ENCODE data around the gene GPR132. TPM values are rescaled to one million over a fixed set of nuclear protein-coding genes. Genes with fewer than 3 reads are reported as not detected.
A peak's percentile ranks its signal among the peaks of the same experiment; 100 is the strongest.

GPR132 gene
- total RNA-seq, 1 experiment from 2014 or later: 0.10 TPM

- intact Hi-C loops (cut with micrococcal nuclease): loop anchor here (2.0 to 5.0 kb wide), 2 partner anchors 73 to 89 kb away; partner anchors contain the start of gene NUDT14
- peaks cover 9% of the 10 kb centered on the region; the same call in 1 of the 2 replicates for H3K79me2 ChIP-seq (ENCODE audit: insufficient read depth, low read length)
- ChIA-PET RAD21 (ENCODE audit: low non-redundant PET in 1 of 2, low total read pairs in 2 of 2, uncharacterized antibody in 2 of 2, unreplicated experiment in 2 of 2) (no interaction called here), POLR2A (no interaction called here), CTCF (interaction anchor here (1.3 to 1.4 kb wide), 2 partner anchors 9 to 14 kb away, joined by 3 to 4 read pairs; no protein-coding TSS in a partner anchor)
- H3K4me3 ChIP-seq (replicated peaks in 1 of 2; ENCODE audit: low read depth in 1 of 2, low read length in 2 of 2): peak overlapping the region; percentile 72 to 87
- no peaks in the 10 kb centered on the region for H3K9me3 ChIP-seq (ENCODE audit: control insufficient read depth in 1 of 2, insufficient read depth in 1 of 2, low read depth in 1 of 2, low read length in 2 of 2)
- no TSS peak for BruUV-seq (replicated peaks)
- peak; percentile 77 for DNase-seq (ENCODE audit: low read depth, low spot score)
- H3K4me2 ChIP-seq (ENCODE audit: low read length): peak overlapping the region; percentile 86
- ATAC-seq: peak; percentile 68
- no peaks in the 10 kb centered on the region for H4K20me1 ChIP-seq (ENCODE audit: insufficient read depth)
- H3K36me3 ChIP-seq (ENCODE audit: control insufficient read depth in 1 of 2, insufficient read depth in 2 of 2, low read length in 2 of 2): no peaks in the 10 kb centered on the region
- no peaks in the 10 kb centered on the region for H3K27me3 ChIP-seq (ENCODE audit: insufficient read depth, low read length)
- peak overlapping the region; percentile 99 for H3K27ac ChIP-seq (ENCODE audit: low read depth, low read length)
- H3K4me1 ChIP-seq (ENCODE audit: control insufficient read depth in 1 of 2, insufficient read depth in 2 of 2, low read length in 2 of 2): peaks cover 53 to 64% of the 10 kb centered on the region in 2 experiments
- H2AFZ ChIP-seq (ENCODE audit: low read depth, low read length, poor library complexity, severe bottlenecking): no peak overlapping the region
- peak overlapping the region; percentile 95 for H3K9ac ChIP-seq (ENCODE audit: low read length)
- no peaks in the 10 kb centered on the region for H3K9me2 ChIP-seq (ENCODE audit: insufficient read depth)
- no peak for TF ChIP-seq ZNF274 (IDR thresholded peaks at IDR 0.05; ENCODE audit: low read depth, low read length)
- TF ChIP-seq EGR1 (IDR thresholded peaks at IDR 0.05; ENCODE audit: low read depth): no peak
- TF ChIP-seq, protein P1, sequence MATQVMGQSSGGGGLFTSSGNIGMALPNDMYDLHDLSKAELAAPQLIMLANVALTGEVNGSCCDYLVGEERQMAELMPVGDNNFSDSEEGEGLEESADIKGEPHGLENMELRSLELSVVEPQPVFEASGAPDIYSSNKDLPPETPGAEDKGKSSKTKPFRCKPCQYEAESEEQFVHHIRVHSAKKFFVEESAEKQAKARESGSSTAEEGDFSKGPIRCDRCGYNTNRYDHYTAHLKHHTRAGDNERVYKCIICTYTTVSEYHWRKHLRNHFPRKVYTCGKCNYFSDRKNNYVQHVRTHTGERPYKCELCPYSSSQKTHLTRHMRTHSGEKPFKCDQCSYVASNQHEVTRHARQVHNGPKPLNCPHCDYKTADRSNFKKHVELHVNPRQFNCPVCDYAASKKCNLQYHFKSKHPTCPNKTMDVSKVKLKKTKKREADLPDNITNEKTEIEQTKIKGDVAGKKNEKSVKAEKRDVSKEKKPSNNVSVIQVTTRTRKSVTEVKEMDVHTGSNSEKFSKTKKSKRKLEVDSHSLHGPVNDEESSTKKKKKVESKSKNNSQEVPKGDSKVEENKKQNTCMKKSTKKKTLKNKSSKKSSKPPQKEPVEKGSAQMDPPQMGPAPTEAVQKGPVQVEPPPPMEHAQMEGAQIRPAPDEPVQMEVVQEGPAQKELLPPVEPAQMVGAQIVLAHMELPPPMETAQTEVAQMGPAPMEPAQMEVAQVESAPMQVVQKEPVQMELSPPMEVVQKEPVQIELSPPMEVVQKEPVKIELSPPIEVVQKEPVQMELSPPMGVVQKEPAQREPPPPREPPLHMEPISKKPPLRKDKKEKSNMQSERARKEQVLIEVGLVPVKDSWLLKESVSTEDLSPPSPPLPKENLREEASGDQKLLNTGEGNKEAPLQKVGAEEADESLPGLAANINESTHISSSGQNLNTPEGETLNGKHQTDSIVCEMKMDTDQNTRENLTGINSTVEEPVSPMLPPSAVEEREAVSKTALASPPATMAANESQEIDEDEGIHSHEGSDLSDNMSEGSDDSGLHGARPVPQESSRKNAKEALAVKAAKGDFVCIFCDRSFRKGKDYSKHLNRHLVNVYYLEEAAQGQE (IDR thresholded peaks at IDR 0.05; ENCODE audit: low read depth): no peak
- no peak for TF ChIP-seq SP1 (IDR thresholded peaks at IDR 0.05; ENCODE audit: low read depth)
- TF ChIP-seq, protein P2, sequence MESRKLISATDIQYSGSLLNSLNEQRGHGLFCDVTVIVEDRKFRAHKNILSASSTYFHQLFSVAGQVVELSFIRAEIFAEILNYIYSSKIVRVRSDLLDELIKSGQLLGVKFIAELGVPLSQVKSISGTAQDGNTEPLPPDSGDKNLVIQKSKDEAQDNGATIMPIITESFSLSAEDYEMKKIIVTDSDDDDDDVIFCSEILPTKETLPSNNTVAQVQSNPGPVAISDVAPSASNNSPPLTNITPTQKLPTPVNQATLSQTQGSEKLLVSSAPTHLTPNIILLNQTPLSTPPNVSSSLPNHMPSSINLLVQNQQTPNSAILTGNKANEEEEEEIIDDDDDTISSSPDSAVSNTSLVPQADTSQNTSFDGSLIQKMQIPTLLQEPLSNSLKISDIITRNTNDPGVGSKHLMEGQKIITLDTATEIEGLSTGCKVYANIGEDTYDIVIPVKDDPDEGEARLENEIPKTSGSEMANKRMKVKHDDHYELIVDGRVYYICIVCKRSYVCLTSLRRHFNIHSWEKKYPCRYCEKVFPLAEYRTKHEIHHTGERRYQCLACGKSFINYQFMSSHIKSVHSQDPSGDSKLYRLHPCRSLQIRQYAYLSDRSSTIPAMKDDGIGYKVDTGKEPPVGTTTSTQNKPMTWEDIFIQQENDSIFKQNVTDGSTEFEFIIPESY (IDR thresholded peaks at IDR 0.05; ENCODE audit: extremely low read depth, insufficient replicate concordance, low read length): no peak
- no peak for TF ChIP-seq SRF (IDR thresholded peaks at IDR 0.05; ENCODE audit: low read depth)
- no peak for TF ChIP-seq SIN3A (IDR thresholded peaks at IDR 0.05; ENCODE audit: low read depth)
- TF ChIP-seq ZFX (IDR thresholded peaks at IDR 0.05): peak; percentile 41; the same call in 1 of the 2 replicates
- TF ChIP-seq, protein P3, sequence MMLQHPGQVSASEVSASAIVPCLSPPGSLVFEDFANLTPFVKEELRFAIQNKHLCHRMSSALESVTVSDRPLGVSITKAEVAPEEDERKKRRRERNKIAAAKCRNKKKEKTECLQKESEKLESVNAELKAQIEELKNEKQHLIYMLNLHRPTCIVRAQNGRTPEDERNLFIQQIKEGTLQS (IDR thresholded peaks at IDR 0.05): no peak
- no peak for TF ChIP-seq YY1 (IDR thresholded peaks at IDR 0.05; ENCODE audit: extremely low read depth, insufficient replicate concordance, low read depth, low read length)
- TF ChIP-seq JUND (IDR thresholded peaks at IDR 0.05): no peak
- TF ChIP-seq MAX (IDR thresholded peaks at IDR 0.05): no peak
- no peak for TF ChIP-seq EZH2phosphoT487 (IDR thresholded peaks at IDR 0.05; ENCODE audit: borderline replicate concordance)
- TF ChIP-seq FOSL1 (IDR thresholded peaks at IDR 0.05; ENCODE audit: low read depth): no peak
- no peak for TF ChIP-seq CBX3 (IDR thresholded peaks at IDR 0.05; ENCODE audit: low read depth)
- TF ChIP-seq TCF7L2 (IDR thresholded peaks at IDR 0.05; ENCODE audit: borderline replicate concordance, extremely low read depth, insufficient read depth, insufficient read length): no peak
- TF ChIP-seq CEBPB (IDR thresholded peaks at IDR 0.05; ENCODE audit: low read depth): no peak
- TF ChIP-seq, protein P4, sequence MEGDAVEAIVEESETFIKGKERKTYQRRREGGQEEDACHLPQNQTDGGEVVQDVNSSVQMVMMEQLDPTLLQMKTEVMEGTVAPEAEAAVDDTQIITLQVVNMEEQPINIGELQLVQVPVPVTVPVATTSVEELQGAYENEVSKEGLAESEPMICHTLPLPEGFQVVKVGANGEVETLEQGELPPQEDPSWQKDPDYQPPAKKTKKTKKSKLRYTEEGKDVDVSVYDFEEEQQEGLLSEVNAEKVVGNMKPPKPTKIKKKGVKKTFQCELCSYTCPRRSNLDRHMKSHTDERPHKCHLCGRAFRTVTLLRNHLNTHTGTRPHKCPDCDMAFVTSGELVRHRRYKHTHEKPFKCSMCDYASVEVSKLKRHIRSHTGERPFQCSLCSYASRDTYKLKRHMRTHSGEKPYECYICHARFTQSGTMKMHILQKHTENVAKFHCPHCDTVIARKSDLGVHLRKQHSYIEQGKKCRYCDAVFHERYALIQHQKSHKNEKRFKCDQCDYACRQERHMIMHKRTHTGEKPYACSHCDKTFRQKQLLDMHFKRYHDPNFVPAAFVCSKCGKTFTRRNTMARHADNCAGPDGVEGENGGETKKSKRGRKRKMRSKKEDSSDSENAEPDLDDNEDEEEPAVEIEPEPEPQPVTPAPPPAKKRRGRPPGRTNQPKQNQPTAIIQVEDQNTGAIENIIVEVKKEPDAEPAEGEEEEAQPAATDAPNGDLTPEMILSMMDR (IDR thresholded peaks at IDR 0.05 in 2 of 3, conservative IDR thresholded peaks at IDR 0.05 in 1 of 3; ENCODE audit: borderline replicate concordance in 1 of 3, insufficient read depth in 1 of 3, low read depth in 2 of 3, low read length in 2 of 3): peak in 2 of 3 experiments; percentile 59 to 66; a peak in 4 of 6 replicates
- no peak for TF ChIP-seq RAD21 (IDR thresholded peaks at IDR 0.05; ENCODE audit: low read depth)
Measured at GRCh38 chr14:105093431-105094192, 28.4 kb upstream of the GPR132 start.
